GM12878 (cell line): ENCODE results near the gene HDAC7. TPM values are rescaled to one million over a fixed set of nuclear protein-coding genes. Genes with fewer than 3 reads are reported as not detected.

Experiments used
- CREB1 ChIP-seq: IDR thresholded peaks from 2 replicates; pipeline ENCODE4 v1.6.1; 2012; ENCODE audit warnings: low read depth, mild to moderate bottlenecking, inconsistent platforms
- polyA plus RNA-seq, 11 experiments: library from polyadenylated mRNA; depleted of rRNA in 4 of 11; unstranded in 6 of 11; stranded (reverse) in 5 of 11; fragments of >200 nt; fragmentation: Nextera tagmentation in 4 of 11; fragmentation: Illumina TruSeq in 1 of 11; extraction: Ambion mirVana in 4 of 11; extraction: Trizol in 1 of 11; gene quantifications; 1 replicate in 1 of 11; 2 replicates in 10 of 11; pipeline versions ENCODE4 v1.2.1 to v1.2.3, GENCODE V29; 2011 to 2016; ENCODE audit warnings: inconsistent platforms in 2 of 11, missing spikeins in 2 of 11, low read depth in 1 of 11
- total RNA-seq, 4 experiments: library from RNA; depleted of rRNA in 3 of 4; stranded (reverse); fragments of >200 nt in 3 of 4; fragmentation: Illumina TruSeq in 1 of 4; extraction: Trizol in 1 of 4; gene quantifications; 2 replicates each; pipeline versions ENCODE4 v1.2.1 to v1.2.3, GENCODE V29; 2013 to 2021
- TF ChIP-seq, protein P1 (sequence below): fragments of 450-650 bp; formaldehyde crosslinking; IDR thresholded peaks from 2 replicates; pipeline ENCODE4 v1.4.0; 2022; ENCODE audit warnings: mild to moderate bottlenecking, moderate library complexity
- TF ChIP-seq, protein P2 (sequence below): fragments of 450-650 bp; IDR thresholded peaks from 2 replicates; pipeline ENCODE4 v1.6.1; 2017; ENCODE audit warnings: mild to moderate bottlenecking, moderate library complexity

Gene HDAC7
- total and polyA plus RNA-seq, 10 of the 15 experiments (the other 5 are each of a cell fraction or from before 2014, with no cell fraction given), result 0.47 to 18.3 (median 5.4) TPM

DNA sequence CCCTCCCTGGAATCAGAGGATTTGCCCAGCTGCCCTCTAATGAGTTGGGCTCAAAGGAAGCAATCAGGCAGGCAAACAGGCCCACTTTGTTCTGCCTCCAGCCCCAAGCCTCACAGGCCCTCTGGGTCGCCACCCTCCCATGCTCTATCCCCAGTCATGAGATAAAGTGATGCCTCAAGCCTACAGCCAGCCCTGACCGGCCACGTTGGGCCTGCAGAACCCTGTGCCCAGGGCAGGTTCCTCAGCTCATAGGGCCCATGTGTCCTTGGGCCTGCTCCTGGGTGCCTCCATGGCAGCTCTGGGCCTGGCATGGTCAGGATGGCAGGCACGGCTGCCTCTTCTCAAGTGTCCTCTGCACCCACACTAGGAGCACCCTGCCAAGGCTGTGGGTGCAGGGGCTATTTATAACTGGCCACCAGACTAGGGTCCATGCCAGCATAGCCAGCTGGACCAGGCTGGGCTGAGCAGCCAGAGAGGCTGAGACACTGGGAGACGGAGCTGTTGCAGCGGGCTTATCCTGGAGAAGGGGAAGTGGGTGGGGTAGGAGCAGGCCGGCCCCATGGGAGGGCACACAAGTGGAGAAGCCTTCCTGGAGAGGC is 20.2 kb downstream of the HDAC7 start (continued):
- TF ChIP-seq, protein P1, sequence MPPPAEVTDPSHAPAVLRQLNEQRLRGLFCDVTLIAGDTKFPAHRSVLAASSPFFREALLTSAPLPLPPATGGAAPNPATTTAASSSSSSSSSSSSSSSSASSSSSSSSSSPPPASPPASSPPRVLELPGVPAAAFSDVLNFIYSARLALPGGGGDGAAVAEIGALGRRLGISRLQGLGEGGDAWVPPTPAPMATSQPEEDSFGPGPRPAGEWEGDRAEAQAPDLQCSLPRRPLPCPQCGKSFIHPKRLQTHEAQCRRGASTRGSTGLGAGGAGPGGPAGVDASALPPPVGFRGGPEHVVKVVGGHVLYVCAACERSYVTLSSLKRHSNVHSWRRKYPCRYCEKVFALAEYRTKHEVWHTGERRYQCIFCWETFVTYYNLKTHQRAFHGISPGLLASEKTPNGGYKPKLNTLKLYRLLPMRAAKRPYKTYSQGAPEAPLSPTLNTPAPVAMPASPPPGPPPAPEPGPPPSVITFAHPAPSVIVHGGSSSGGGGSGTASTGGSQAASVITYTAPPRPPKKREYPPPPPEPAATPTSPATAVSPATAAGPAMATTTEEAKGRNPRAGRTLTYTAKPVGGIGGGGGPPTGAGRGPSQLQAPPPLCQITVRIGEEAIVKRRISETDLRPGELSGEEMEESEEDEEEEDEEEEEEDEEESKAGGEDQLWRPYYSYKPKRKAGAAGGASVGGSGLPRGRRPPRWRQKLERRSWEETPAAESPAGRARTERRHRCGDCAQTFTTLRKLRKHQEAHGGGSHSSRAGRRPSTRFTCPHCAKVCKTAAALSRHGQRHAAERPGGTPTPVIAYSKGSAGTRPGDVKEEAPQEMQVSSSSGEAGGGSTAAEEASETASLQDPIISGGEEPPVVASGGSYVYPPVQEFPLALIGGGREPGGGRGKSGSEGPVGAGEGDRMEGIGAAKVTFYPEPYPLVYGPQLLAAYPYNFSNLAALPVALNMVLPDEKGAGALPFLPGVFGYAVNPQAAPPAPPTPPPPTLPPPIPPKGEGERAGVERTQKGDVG (CRISPR knock-in tag), result no peak
- TF ChIP-seq CREB1, result no peak
- TF ChIP-seq, protein P2, sequence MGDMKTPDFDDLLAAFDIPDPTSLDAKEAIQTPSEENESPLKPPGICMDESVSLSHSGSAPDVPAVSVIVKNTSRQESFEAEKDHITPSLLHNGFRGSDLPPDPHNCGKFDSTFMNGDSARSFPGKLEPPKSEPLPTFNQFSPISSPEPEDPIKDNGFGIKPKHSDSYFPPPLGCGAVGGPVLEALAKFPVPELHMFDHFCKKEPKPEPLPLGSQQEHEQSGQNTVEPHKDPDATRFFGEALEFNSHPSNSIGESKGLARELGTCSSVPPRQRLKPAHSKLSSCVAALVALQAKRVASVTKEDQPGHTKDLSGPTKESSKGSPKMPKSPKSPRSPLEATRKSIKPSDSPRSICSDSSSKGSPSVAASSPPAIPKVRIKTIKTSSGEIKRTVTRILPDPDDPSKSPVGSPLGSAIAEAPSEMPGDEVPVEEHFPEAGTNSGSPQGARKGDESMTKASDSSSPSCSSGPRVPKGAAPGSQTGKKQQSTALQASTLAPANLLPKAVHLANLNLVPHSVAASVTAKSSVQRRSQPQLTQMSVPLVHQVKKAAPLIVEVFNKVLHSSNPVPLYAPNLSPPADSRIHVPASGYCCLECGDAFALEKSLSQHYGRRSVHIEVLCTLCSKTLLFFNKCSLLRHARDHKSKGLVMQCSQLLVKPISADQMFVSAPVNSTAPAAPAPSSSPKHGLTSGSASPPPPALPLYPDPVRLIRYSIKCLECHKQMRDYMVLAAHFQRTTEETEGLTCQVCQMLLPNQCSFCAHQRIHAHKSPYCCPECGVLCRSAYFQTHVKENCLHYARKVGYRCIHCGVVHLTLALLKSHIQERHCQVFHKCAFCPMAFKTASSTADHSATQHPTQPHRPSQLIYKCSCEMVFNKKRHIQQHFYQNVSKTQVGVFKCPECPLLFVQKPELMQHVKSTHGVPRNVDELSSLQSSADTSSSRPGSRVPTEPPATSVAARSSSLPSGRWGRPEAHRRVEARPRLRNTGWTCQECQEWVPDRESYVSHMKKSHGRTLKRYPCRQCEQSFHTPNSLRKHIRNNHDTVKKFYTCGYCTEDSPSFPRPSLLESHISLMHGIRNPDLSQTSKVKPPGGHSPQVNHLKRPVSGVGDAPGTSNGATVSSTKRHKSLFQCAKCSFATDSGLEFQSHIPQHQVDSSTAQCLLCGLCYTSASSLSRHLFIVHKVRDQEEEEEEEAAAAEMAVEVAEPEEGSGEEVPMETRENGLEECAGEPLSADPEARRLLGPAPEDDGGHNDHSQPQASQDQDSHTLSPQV, result no peak
- TF ChIP-seq, all 136 proteins: peak for 0
